ENCODE data around the gene GJA10.

The GJA10 gene

GRCh38 chr6:89874438-89874837 lies 19.8 kb upstream of the GJA10 start (continued):
- no peak for TF ChIP-seq GLIS3 (CRISPR knock-in tag; IDR thresholded peaks at IDR 0.05)
- no peak for TF ChIP-seq BACH2 (CRISPR knock-in tag; IDR thresholded peaks at IDR 0.05; ENCODE audit: borderline replicate concordance)
- no peak for TF ChIP-seq CSDC2 (CRISPR knock-in tag; IDR thresholded peaks at IDR 0.05)

- no peak for ATAC-seq
- TF ChIP-seq ISL1 (CRISPR knock-in tag; IDR thresholded peaks at IDR 0.05) (no peak), PPARA (CRISPR knock-in tag; IDR thresholded peaks at IDR 0.05; ENCODE audit: borderline replicate concordance) (no peak), CREB5 (CRISPR knock-in tag; IDR thresholded peaks at IDR 0.05; ENCODE audit: low read depth) (no peak), OSR1 (CRISPR knock-in tag; IDR thresholded peaks at IDR 0.05) (no peak), SNAI2 (CRISPR knock-in tag; IDR thresholded peaks at IDR 0.05) (no peak), ESRRG (CRISPR knock-in tag; IDR thresholded peaks at IDR 0.05) (no peak), ZC3H10 (CRISPR knock-in tag; IDR thresholded peaks at IDR 0.05) (no peak), GLIS3 (CRISPR knock-in tag; IDR thresholded peaks at IDR 0.05) (no peak), CSDC2 (CRISPR knock-in tag; IDR thresholded peaks at IDR 0.05) (no peak), ARNTL (CRISPR knock-in tag; IDR thresholded peaks at IDR 0.05; ENCODE audit: borderline replicate concordance, low read depth) (no peak), ZFP30 (CRISPR knock-in tag; IDR thresholded peaks at IDR 0.05) (no peak), PATZ1 (CRISPR knock-in tag; IDR thresholded peaks at IDR 0.05; ENCODE audit: borderline replicate concordance) (no peak)
These were observed 7.7 kb upstream of the GJA10 start for GRCh38 chr6:89886378-89887120.

- ATAC-seq = no peak
- TF ChIP-seq ESRRG (CRISPR knock-in tag; IDR thresholded peaks at IDR 0.05) = no peak
- TF ChIP-seq ZFP3 (CRISPR knock-in tag; IDR thresholded peaks at IDR 0.05) = no peak
- no peak for TF ChIP-seq PPARA (CRISPR knock-in tag; IDR thresholded peaks at IDR 0.05; ENCODE audit: borderline replicate concordance)
These were observed 6.7 kb upstream of the GJA10 start for GRCh38 chr6:89887452-89888137.

- ATAC-seq = no peak
- no peak for TF ChIP-seq RARB (CRISPR knock-in tag; IDR thresholded peaks at IDR 0.05)
- no peak for TF ChIP-seq POU6F1 (CRISPR knock-in tag; IDR thresholded peaks at IDR 0.05; ENCODE audit: borderline replicate concordance, low read depth)
- no peak for TF ChIP-seq TOX (CRISPR knock-in tag; IDR thresholded peaks at IDR 0.05; ENCODE audit: borderline replicate concordance)
- no peak for TF ChIP-seq BACH2 (CRISPR knock-in tag; IDR thresholded peaks at IDR 0.05; ENCODE audit: borderline replicate concordance)
- no peak for TF ChIP-seq CREB5 (CRISPR knock-in tag; IDR thresholded peaks at IDR 0.05; ENCODE audit: low read depth)
- no peak for TF ChIP-seq ZC3H10 (CRISPR knock-in tag; IDR thresholded peaks at IDR 0.05)
- TF ChIP-seq ZNF565 (CRISPR knock-in tag; conservative IDR thresholded peaks at IDR 0.05; ENCODE audit: low read depth) = no peak
- TF ChIP-seq CSDC2 (CRISPR knock-in tag; IDR thresholded peaks at IDR 0.05) = no peak
- no peak for TF ChIP-seq ISL1 (CRISPR knock-in tag; IDR thresholded peaks at IDR 0.05)
- no peak for TF ChIP-seq ZFP3 (CRISPR knock-in tag; IDR thresholded peaks at IDR 0.05)
- no peak for TF ChIP-seq SNAI2 (CRISPR knock-in tag; IDR thresholded peaks at IDR 0.05)
- TF ChIP-seq ZNF8 (CRISPR knock-in tag; IDR thresholded peaks at IDR 0.05) = no peak
These were observed 6.1 kb upstream of the GJA10 start for GRCh38 chr6:89888138-89888514.

GRCh38 chr6:89888871-89889270 lies 5.4 kb upstream of the GJA10 start:
- no peak for ATAC-seq
- TF ChIP-seq TCF4 (CRISPR knock-in tag; IDR thresholded peaks at IDR 0.05; ENCODE audit: borderline replicate concordance) = no peak
- no peak for TF ChIP-seq ISL1 (CRISPR knock-in tag; IDR thresholded peaks at IDR 0.05)
- TF ChIP-seq RARB (CRISPR knock-in tag; IDR thresholded peaks at IDR 0.05) = no peak
- no peak for TF ChIP-seq TSHZ2 (CRISPR knock-in tag; IDR thresholded peaks at IDR 0.05)
- no peak for TF ChIP-seq ZNF8 (CRISPR knock-in tag; IDR thresholded peaks at IDR 0.05)
- no peak for TF ChIP-seq ZFP3 (CRISPR knock-in tag; IDR thresholded peaks at IDR 0.05)
- TF ChIP-seq ZNF70 (CRISPR knock-in tag; IDR thresholded peaks at IDR 0.05) = no peak
- TF ChIP-seq GLIS3 (CRISPR knock-in tag; IDR thresholded peaks at IDR 0.05) = no peak
- TF ChIP-seq ARNTL (CRISPR knock-in tag; IDR thresholded peaks at IDR 0.05; ENCODE audit: borderline replicate concordance, low read depth) = no peak
- no peak for TF ChIP-seq PATZ1 (CRISPR knock-in tag; IDR thresholded peaks at IDR 0.05; ENCODE audit: borderline replicate concordance)

All from SK-N-SH treated with all-trans-retinoic acid at 6 μM for 48 hours (cell line).